HepG2 (cell line): Measurements from ENCODE around the gene TASP1. TPM values are rescaled to one million over a fixed set of nuclear protein-coding genes. Genes with fewer than 3 reads are reported as not detected.
A peak's percentile ranks its signal among the peaks of the same experiment; 100 is the strongest.

Experiments used
- ATAC-seq: fragments of 200-7000 bp; cut with Tn5 transposase; 3 replicates; pipeline ENCODE4 v1.9.1; 2020; ENCODE audit warnings: mild to moderate bottlenecking, moderate library complexity
- BruUV-seq: library from RNA; stranded (reverse); fragments of 400-500 nt; replicated peaks from 2 replicates; lab custom pipeline; 2021; lab: Mats Ljungman, UMichigan
- CTCF ChIA-PET: fragments of 300-600 bp; formaldehyde crosslinking; extraction: SDS; loops from one replicate; lab custom pipeline; 2021; ENCODE audit warnings: low total read pairs, inconsistent platforms, low intra/inter-chr PET ratio; lab: Yijun Ruan, JAX
- POLR2A ChIA-PET: fragments of 350-600 bp; sonication (Branson Sonifier 250); formaldehyde crosslinking; loops from one replicate; lab custom pipeline; 2020; ENCODE audit warnings: antibody characterized with exemption, inconsistent platforms; lab: Yijun Ruan, JAX
- DNase-seq: peaks from one replicate; pipeline ENCODE4 v3.0.0-alpha.2; 2015; ENCODE audit warnings: low spot score
- FAIRE-seq: peaks from 3 replicates; lab custom pipeline; 2011; peaks lifted over from hg19 to GRCh38; lab: Jason Lieb, UNC
- H2AFZ ChIP-seq: one replicate; pipeline ENCODE4 v1.6.1; 2011; ENCODE audit warnings: low read length, inconsistent platforms
- H3K27ac ChIP-seq: fragments of 300-600 bp; 3 replicates; pipeline ENCODE4 v1.8.0; 2011; ENCODE audit warnings: mixed run types, mild to moderate bottlenecking, mixed read lengths, low read length, inconsistent platforms; ENCODE audit not compliant: insufficient read depth; ENCODE audit errors: extremely low read length
- H3K27me3 ChIP-seq, 2 experiments: fragments of 200-600 bp in 1 of 2; 2 replicates in 1 of 2; 3 replicates in 1 of 2; pipeline versions ENCODE4 v1.6.0 to v1.8.0; 2011; ENCODE audit warnings: low read length in 2 of 2, mild to moderate bottlenecking in 2 of 2, moderate library complexity in 2 of 2, inconsistent platforms in 1 of 2; ENCODE audit not compliant: insufficient read depth in 2 of 2, control insufficient read depth in 1 of 2
- H3K36me3 ChIP-seq, 2 experiments: fragments of 200-600 bp in 1 of 2; replicated peaks in 1 of 2; 2 replicates in 1 of 2; 3 replicates in 1 of 2; pipeline versions ENCODE4 v1.5.1 to v1.8.0; 2011; ENCODE audit warnings: low read length in 2 of 2, inconsistent platforms in 1 of 2; ENCODE audit not compliant: insufficient read depth in 2 of 2, control insufficient read depth in 1 of 2
- H3K4me1 ChIP-seq: 2 replicates; pipeline ENCODE4 v1.5.1; 2012; ENCODE audit warnings: low read length, inconsistent platforms; ENCODE audit not compliant: insufficient read depth
- H3K4me2 ChIP-seq: 2 replicates; pipeline ENCODE4 v1.6.0; 2011; ENCODE audit warnings: low read depth, low read length, inconsistent platforms
- H3K4me3 ChIP-seq, 3 experiments: fragments of 200-600 bp in 1 of 3; sonication (generic), shearing (Covaris generic) in 1 of 3; replicated peaks in 1 of 3; 2 replicates each; pipeline ENCODE4 v1.5.1; 2011 to 2016; ENCODE audit warnings: low read length in 3 of 3, inconsistent platforms in 2 of 3, low read depth in 2 of 3, mild to moderate bottlenecking in 2 of 3, control low read depth in 1 of 3, mixed read lengths in 1 of 3; ENCODE audit not compliant: insufficient read depth in 1 of 3
- H3K79me2 ChIP-seq: one replicate; pipeline ENCODE4 v1.6.1; 2011; ENCODE audit warnings: low read length, inconsistent platforms; ENCODE audit not compliant: insufficient read depth
- H3K9ac ChIP-seq: 2 replicates; pipeline ENCODE4 v1.6.0; 2011; ENCODE audit warnings: mild to moderate bottlenecking, low read depth, low read length, inconsistent platforms; ENCODE audit not compliant: insufficient read depth
- H3K9me3 ChIP-seq: 2 replicates; pipeline ENCODE4 v1.5.1; 2012; ENCODE audit warnings: mild to moderate bottlenecking, low read length
- H4K20me1 ChIP-seq: 2 replicates; pipeline ENCODE4 v1.6.0; 2011; ENCODE audit warnings: inconsistent platforms, mild to moderate bottlenecking, low read length, moderate library complexity; ENCODE audit not compliant: insufficient read depth
- AGO2 ChIP-seq: fragments of 200-400 bp; formaldehyde crosslinking; optimal IDR thresholded peaks from 2 replicates; pipeline ENCODE3; 2017; ENCODE audit warnings: mild to moderate bottlenecking, low read depth, low read length, moderate library complexity
- ATAD3A ChIP-seq: sonication (generic); formaldehyde crosslinking; IDR thresholded peaks from 2 replicates; pipeline ENCODE4 v1.4.0; 2020; ENCODE audit warnings: missing genetic modification reagents
- CENPX ChIP-seq: sonication (generic); formaldehyde crosslinking; IDR thresholded peaks from 2 replicates; pipeline ENCODE4 v1.9.0; 2021; ENCODE audit warnings: mild to moderate bottlenecking, missing genetic modification reagents, moderate library complexity
- CHD4 ChIP-seq: fragments of 200-600 bp; sonication (generic); IDR thresholded peaks from 2 replicates; pipeline ENCODE4 v1.7.0; 2017; ENCODE audit warnings: mild to moderate bottlenecking, low read length, borderline replicate concordance
- DBP ChIP-seq: sonication (generic); formaldehyde crosslinking; IDR thresholded peaks from 2 replicates; pipeline ENCODE4 v1.4.0; 2020; ENCODE audit warnings: missing genetic modification reagents; ENCODE audit errors: not compliant biosample characterization
- EHMT2 ChIP-seq: fragments of 200-600 bp; sonication (generic); IDR thresholded peaks from 2 replicates; pipeline ENCODE4 v1.7.0; 2017; ENCODE audit warnings: antibody characterized with exemption, low read depth, low read length, borderline replicate concordance
- IKZF5 ChIP-seq: IDR thresholded peaks from 2 replicates; pipeline ENCODE4 v1.6.1; 2018; ENCODE audit warnings: missing genetic modification reagents, mild to moderate bottlenecking, missing compliant biosample characterization
- MIER2 ChIP-seq: IDR thresholded peaks from 2 replicates; pipeline ENCODE4 v1.6.1; 2016; ENCODE audit warnings: missing biosample characterization, missing genetic modification reagents
- MIER3 ChIP-seq: IDR thresholded peaks from 2 replicates; pipeline ENCODE4 v1.6.1; 2016; ENCODE audit warnings: missing compliant biosample characterization, borderline replicate concordance
- ONECUT2 ChIP-seq: sonication (generic); formaldehyde crosslinking; IDR thresholded peaks from 2 replicates; pipeline ENCODE4 v1.4.0; 2020; ENCODE audit warnings: missing genetic modification reagents
- REXO4 ChIP-seq: sonication (generic); formaldehyde crosslinking; IDR thresholded peaks from 2 replicates; pipeline ENCODE4 v1.8.0; 2022; ENCODE audit warnings: missing genetic modification reagents, mild to moderate bottlenecking, borderline replicate concordance
- ZNF605 ChIP-seq: sonication (generic); formaldehyde crosslinking; IDR thresholded peaks from 2 replicates; pipeline ENCODE4 v1.8.0; 2022; ENCODE audit warnings: mild to moderate bottlenecking, missing genetic modification reagents
- WGBS: methylation state at CpG from one replicate; pipeline ENCODE4 v1.1.6; 2017; ENCODE audit warnings: low lambda C conversion rate; 5-methylcytosine and 5-hydroxymethylcytosine counted together
- in situ Hi-C: cut with HindIII; loops from 2 replicates; pipeline ENCODE4 v1.10.0; 2017; ENCODE audit warnings: low pct_unique_long_range_greater_than_20kb; ENCODE audit not compliant: extremely low pct_ligation_motif_present
- intact Hi-C: fragments of 100-400 bp; cut with micrococcal nuclease; formaldehyde crosslinking; loops from one replicate; pipeline ENCODE4 v1.10.0; 2022; ENCODE audit not compliant: unreplicated experiment
- polyA plus RNA-seq, 8 experiments: library from polyadenylated mRNA; depleted of rRNA in 3 of 8; stranded (reverse) in 7 of 8; unstranded in 1 of 8; fragments of >200 nt; fragmentation: Illumina TruSeq in 4 of 8; extraction: Trizol in 4 of 8; gene quantifications; 2 replicates each; pipeline versions ENCODE4 v1.2.1 to v1.2.3, GENCODE V29; 2011 to 2016; ENCODE audit warnings: low read depth in 4 of 8, missing spikeins in 1 of 8, mixed read lengths in 1 of 8; ENCODE audit not compliant: insufficient read depth in 1 of 8
- total RNA-seq, 5 experiments: library from RNA; depleted of rRNA; stranded (reverse); fragments of >200 nt; fragmentation: Illumina TruSeq; extraction: Trizol; gene quantifications; 2 replicates each; pipeline ENCODE4 v1.2.3, GENCODE V29; 2016; ENCODE audit warnings: low read depth in 1 of 5
- TF ChIP-seq, protein P1 (sequence below): sonication (generic); formaldehyde crosslinking; IDR thresholded peaks from 2 replicates; pipeline ENCODE4 v1.4.0; 2020; ENCODE audit warnings: missing genetic modification reagents
- TF ChIP-seq, protein P2 (sequence below): IDR thresholded peaks from 2 replicates; pipeline ENCODE4 v1.6.1; 2016; ENCODE audit warnings: mild to moderate bottlenecking
- TF ChIP-seq, protein P3 (sequence below): sonication (generic); formaldehyde crosslinking; conservative IDR thresholded peaks from 2 replicates; pipeline ENCODE4 v1.8.0; 2022; ENCODE audit warnings: low read depth, missing genetic modification reagents

Gene TASP1
- total and polyA plus RNA-seq, 2 of the 13 experiments (the other 11 are each of a cell fraction or from before 2014, with no cell fraction given): 10.0 to 25.2 TPM

GRCh38 chr20:13423472-13424173 lies 215.1 kb downstream of the TASP1 start (continued):
- TF ChIP-seq, protein P1, sequence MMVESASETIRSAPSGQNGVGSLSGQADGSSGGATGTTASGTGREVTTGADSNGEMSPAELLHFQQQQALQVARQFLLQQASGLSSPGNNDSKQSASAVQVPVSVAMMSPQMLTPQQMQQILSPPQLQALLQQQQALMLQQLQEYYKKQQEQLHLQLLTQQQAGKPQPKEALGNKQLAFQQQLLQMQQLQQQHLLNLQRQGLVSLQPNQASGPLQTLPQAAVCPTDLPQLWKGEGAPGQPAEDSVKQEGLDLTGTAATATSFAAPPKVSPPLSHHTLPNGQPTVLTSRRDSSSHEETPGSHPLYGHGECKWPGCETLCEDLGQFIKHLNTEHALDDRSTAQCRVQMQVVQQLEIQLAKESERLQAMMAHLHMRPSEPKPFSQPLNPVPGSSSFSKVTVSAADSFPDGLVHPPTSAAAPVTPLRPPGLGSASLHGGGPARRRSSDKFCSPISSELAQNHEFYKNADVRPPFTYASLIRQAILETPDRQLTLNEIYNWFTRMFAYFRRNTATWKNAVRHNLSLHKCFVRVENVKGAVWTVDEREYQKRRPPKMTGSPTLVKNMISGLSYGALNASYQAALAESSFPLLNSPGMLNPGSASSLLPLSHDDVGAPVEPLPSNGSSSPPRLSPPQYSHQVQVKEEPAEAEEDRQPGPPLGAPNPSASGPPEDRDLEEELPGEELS (CRISPR knock-in tag): peak; percentile 72

DNA sequence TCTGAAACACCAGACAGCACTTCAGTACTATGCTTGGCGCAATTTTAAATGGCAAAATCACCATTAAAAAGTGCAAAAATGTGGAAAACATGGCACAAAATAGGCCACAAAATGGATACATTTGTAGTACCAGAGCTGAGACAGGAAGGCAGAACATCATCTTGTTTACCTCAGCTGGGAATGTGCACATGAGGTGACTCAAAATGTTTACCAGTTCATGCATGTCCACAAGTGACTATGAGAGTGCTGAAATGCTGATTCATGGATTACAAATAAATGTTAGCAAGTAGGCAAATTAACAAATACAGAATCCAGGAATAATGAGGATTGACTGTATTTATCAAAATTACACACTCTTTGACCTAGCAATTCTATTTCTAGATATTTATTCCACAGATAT lies 216.1 kb downstream of the TASP1 start:
- Histone ChIP-seq H3K27me3 (no peaks in the 10 kb centered on the region), H2AFZ (no peak overlapping the region), H3K4me2 (no peak overlapping the region), H3K27ac (peak overlapping the region; percentile 82), H3K9ac (no peak overlapping the region), H3K4me1 (peaks cover 84% of the 10 kb centered on the region), H3K36me3 (no peaks in the 10 kb centered on the region), H3K79me2 (no peaks in the 10 kb centered on the region), H3K4me3 (no peak overlapping the region), H4K20me1 (no peaks in the 10 kb centered on the region), H3K9me3 (no peaks in the 10 kb centered on the region)
- 100% methylated on average over 1 of the region's 1 CpG for WGBS
- in situ Hi-C loops: loop anchor here (5.0 kb wide), 1 partner anchor 85 kb away; no protein-coding TSS in a partner anchor
- intact Hi-C loops: loop anchor here (5.0 to 10.0 kb wide), 3 partner anchors 35 to 308 kb away; no protein-coding TSS in a partner anchor
- peak; percentile 66 for DNase-seq
- no peak for FAIRE-seq
- BruUV-seq: no TSS peak
- ATAC-seq: no peak
- ChIA-PET CTCF (no interaction called here), POLR2A (no interaction called here)
- TF ChIP-seq CENPX (CRISPR knock-in tag): no peak
- no peak for TF ChIP-seq EHMT2
- no peak for TF ChIP-seq DBP (CRISPR knock-in tag)
- TF ChIP-seq, protein P2, sequence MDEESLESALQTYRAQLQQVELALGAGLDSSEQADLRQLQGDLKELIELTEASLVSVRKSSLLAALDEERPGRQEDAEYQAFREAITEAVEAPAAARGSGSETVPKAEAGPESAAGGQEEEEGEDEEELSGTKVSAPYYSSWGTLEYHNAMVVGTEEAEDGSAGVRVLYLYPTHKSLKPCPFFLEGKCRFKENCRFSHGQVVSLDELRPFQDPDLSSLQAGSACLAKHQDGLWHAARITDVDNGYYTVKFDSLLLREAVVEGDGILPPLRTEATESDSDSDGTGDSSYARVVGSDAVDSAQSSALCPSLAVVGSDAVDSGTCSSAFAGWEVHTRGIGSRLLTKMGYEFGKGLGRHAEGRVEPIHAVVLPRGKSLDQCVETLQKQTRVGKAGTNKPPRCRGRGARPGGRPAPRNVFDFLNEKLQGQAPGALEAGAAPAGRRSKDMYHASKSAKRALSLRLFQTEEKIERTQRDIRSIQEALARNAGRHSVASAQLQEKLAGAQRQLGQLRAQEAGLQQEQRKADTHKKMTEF (CRISPR knock-in tag): no peak
- TF ChIP-seq IKZF5: no peak
- no peak for TF ChIP-seq CHD4
- no peak for TF ChIP-seq AGO2
- no peak for TF ChIP-seq REXO4 (CRISPR knock-in tag)
- no peak for TF ChIP-seq ATAD3A
- no peak for TF ChIP-seq ZNF605 (CRISPR knock-in tag)
- TF ChIP-seq, protein P3, sequence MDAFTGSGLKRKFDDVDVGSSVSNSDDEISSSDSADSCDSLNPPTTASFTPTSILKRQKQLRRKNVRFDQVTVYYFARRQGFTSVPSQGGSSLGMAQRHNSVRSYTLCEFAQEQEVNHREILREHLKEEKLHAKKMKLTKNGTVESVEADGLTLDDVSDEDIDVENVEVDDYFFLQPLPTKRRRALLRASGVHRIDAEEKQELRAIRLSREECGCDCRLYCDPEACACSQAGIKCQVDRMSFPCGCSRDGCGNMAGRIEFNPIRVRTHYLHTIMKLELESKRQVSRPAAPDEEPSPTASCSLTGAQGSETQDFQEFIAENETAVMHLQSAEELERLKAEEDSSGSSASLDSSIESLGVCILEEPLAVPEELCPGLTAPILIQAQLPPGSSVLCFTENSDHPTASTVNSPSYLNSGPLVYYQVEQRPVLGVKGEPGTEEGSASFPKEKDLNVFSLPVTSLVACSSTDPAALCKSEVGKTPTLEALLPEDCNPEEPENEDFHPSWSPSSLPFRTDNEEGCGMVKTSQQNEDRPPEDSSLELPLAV (CRISPR knock-in tag): no peak
- peak; percentile 47 for TF ChIP-seq MIER3 (CRISPR knock-in tag)
- no peak for TF ChIP-seq ONECUT2 (CRISPR knock-in tag)
- TF ChIP-seq MIER2 (CRISPR knock-in tag): no peak
